ENCODE data around the gene CAD.
A peak's percentile ranks its signal among the peaks of the same experiment; 100 is the strongest.
"Not testable (repeated sequence)": the region's sequence is repeated elsewhere in the genome, so short reads cannot be mapped to it uniquely, and the experiment has no call there.

Gene CAD

DNA sequence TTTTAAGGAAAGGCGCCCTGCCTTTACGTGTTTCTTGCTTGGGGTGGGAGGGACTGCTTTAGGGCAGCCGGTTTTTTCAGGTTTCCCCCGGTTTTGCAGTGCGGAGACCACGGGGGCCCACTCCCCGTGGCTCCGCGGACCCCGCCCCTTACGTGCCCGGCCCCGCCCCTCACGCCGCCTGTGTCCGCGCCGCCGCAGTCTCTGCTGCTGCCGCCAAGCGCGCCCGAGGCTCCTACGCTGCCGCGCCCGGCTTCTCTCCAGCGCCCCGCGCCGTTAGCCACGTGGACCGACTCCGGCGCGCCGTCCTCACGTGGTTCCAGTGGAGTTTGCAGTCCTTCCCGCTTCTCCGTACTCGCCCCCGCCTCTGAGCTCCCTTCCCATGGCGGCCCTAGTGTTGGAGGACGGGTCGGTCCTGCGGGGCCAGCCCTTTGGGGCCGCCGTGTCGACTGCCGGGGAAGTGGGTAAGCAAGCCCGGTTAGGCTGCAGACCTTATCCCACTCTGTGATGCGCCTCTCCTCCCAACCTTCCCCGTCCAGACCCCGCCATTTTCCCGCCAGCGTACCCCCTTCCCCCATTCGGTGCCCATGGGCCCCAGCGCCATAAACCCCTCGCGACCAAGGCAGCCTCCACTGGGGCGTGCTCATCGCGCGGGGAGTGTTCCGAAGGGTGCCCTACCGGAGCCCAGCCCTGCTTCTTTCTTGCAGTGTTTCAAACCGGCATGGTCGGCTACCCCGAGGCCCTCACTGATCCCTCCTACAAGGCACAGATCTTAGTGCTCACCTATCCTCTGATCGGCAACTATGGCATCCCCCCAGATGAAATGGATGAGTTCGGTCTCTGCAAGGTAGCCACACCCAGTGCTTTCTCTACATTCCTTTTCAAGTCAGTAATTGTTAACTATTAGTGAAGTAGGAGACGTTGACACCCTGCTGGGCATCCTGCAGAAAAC, at the start of gene CAD:
Gene CAD, plus strand, starts transcription at position 197 of the 949 bp plus-strand sequence. Its CDS starts 183 bp downstream, at position 380.
- peak; percentile 67 for DNase-seq

DNA sequence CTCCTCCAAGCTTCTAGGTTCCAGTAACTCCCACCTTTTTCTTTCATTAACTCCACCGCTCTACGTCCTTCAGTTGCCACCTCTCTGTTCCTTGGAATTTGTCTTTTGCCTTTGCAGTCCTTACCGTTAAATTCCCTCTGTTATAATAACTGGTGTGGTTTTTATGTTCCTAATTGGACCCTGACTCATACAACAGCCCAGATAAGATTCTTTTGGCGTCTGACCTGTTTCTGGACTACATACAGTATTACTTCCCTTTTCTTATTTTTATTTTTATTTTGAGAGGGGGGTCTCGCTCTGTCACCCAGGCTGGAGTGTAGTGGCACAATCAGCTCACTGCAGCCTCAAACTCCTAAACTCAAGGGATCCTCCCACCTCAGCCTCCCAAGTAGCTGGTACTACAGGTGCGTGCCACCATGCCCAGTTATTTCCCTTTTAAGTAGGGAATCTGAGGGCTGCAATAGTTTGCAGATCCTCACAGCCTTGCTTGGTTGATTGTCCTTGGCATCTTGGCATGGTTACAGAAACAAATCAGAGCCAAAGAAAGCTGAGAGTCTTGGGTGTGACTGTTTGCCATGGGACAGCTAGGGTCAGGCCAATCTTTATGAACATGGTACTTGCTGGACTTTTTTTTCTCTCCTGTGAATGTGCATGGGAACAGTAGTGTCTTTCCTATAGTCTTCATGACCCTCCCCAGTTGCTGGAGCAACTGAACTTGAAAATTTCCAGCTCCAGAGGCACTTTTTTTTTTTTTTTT, 46.4 kb upstream of the CAD start:
- no peak for DNase-seq

DNA sequence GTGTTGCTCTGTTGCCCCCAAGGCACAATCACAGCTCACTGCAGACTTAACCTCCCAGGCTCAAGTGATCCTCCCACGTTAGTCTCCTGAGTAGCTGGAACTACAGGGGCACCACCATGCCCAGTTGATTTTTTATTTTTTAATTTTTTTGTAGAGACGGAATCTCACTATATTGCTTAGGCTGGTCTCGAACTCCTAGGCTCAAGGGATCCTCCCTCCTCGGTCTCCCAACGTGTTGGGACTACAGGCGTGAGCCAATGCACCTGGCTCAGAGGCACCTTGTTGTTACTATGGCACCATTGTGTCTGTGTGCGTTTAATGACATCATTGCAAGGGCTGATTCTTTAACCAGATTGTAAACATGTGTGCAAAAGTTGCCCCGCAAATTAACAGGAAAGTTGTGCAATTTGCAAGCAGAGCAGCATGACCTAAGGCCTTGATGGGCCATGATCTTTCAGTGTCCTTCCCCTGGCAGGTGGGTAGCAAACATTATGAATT, 45.8 kb upstream of the CAD start:
- peak; percentile 11 for DNase-seq

DNA sequence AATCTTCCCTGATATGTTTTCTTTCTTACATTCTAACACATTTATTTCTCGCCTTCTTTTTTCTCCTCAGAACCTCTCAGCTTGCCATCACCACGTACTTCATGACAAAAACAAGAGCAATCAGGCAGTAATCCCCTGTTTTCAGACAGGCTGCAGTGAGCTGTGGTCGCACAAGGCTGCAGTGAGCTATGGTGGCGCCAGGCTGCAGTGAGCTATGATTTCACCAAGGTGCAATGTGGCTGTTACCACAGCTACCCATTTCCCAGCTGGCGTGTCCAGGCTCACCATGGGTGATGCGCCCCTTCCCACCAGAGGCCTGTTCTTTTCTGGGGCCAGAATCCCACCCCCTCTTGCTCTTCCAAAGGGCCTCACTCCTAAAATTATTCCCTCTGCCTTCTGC, 42.5 kb upstream of the CAD start:
- no peak for DNase-seq

DNA sequence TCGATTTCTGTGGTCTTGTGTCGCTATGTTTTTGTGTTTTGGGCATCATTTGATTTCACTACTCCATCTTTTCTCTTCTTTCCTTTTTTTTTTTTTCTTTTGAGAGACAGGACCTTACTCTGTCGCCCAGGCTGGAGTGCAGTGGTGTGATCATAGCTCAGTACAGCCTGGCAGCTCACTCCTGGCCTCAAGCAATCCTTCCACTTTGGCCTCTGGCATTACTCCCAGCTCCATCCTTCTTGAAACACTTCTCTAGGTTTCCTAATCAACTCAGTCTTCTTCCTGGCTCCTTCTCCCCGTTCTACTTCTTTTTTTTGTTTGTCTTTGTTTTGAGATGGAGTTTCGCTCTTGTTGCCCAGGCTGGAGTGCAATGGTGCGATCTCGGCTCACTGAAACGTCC, 41.8 kb upstream of the CAD start:
- no peak for DNase-seq

DNA sequence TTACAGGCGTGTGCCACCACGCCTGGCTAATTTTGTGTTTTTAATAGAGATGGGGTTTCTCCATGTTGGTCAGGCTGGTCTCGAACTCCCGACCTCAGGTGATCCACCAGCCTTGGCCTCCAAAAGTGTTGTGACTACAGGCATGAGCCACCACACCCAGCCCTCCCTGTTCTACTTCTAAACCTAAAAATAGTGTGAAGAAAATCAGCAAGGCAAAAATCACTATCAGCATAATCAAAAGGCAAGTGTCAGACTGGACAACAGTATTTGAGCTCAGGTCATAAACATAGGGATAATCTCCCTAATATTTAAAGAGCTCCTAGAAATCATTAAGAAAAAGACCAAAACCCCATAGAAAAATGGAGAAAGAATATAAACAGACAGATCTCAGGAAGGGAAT, 41.4 kb upstream of the CAD start:
- not testable (repeated sequence) for DNase-seq

DNA sequence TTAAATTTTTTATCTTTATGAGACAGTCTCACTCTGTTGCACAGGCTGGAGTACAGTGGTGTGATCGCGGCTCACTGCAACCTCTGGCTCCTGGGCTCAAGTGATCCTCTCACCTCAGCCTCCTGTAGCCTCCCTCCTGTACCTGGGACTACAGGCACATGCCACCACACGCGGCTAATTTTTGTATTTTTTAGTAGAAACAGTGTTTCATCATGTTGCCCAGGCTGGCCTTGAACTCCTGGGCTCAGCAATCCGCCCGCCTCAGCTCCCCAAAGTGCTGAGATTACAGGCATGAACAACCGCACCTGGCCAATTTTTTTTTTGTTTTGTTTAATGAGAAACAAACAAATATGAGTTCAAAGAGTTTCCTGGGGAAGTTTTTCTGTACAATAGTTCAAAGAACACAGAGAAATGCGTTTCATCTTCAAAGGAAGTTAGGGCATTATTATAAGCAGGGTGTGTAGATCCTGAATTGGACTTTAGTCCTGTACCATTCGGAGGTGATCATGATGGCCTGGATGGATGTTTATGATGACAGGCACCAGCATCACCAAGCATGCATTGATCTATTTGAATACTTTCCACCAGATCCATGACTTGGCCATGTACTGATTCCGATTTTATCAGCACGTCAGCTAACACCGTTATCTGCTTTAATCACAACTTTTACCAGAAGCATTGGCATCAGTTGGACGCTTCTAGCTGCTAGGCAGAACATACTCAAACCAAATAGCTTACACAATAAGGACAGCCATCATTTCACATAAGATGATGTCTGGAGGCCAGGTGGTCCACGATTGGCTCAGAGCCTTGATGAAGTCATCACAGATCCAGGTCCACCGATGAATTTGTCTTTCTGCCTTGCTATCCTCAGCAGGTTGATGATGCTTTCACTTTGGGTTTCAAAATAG, 39.5 kb upstream of the CAD start:
- DNase-seq = no peak

DNA sequence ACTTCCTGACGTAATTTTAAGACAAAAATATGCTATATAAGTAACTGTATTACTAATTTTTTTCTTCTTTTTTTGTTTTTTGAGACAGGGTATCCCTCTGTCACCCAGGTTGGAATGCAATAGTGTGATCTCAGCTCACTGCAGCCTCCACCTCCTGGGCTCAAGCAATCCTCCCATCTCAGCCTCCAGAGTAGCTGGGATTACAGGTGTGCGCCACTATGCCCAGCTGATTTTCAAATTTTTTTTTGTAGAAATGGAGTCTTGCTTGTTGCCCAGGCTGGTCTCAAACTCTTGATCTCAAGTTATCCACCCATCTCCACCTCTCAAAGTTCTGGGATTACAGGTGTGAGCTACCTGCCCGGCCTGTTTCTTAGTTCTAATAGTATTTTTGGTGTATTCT, 38.7 kb upstream of the CAD start:
- DNase-seq = no peak

DNA sequence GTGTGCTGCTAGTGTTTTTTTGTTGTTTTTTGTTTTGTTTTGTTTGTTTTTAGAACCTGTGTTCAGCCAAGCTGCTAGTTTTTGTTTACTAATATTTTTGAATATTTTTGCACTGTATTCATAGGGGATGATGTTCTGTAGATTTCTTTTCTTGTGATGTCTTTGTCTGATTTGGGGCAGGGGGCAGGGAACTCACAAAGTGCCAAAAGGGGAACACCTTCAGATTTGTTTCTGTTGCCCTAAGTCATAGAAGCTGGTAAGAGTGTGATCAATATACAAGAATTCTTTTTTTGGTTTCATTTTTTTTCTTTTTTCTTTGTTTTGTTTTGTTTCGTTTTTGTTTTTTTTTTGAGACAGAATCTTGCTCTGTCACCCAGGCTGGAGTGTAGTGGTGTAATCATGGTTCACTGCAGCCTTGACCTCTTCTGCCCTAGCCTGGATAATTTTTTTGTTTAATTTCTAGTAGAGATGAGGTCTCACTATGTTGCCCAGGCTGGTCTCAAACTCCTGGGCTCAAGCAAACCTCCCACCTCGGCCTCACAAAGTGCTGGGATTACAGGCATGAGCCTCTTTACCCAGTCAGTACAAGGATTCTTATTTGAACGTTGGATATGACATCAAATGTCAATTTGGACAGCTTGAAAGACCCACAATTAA, 37.7 kb upstream of the CAD start:
- DNase-seq = no peak

DNA sequence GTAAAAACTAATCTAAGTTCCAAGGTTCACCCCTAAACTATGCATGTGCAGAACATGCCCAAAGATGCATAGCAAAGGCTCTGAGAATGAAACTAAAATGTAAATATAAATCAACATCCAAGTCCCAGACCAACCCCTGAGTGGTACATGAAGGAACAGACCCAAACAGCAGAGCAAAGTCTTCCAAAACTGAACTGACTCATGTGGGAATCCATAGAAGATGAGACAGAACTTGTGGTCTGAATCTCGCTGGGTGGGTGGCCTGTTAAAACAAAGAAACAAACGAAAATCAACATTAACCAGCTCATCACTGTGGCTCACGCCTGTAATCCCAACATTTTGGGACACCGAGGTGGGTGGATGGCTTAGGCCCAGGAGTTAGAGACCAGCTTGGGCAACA, 34.8 kb upstream of the CAD start:
- DNase-seq = no peak

DNA sequence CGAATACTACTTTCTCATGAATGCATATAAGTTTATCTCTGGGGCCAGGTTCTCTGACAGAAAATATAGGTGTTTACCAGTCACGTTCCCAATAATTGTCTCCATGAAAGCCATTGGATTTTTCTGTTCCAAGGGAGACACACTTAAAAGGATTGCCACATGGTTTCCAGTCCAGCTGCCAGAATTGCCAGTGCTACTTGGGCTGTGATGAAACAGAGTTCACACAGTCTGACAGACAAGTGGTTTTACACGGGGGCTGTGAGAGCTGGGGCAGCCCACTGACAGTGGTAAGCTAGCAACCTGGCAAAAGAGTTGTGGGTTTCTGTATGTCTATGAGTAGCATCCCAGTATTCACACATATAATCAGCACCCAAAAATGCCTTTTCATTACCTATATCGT, 33.1 kb upstream of the CAD start:
- no peak for DNase-seq

DNA sequence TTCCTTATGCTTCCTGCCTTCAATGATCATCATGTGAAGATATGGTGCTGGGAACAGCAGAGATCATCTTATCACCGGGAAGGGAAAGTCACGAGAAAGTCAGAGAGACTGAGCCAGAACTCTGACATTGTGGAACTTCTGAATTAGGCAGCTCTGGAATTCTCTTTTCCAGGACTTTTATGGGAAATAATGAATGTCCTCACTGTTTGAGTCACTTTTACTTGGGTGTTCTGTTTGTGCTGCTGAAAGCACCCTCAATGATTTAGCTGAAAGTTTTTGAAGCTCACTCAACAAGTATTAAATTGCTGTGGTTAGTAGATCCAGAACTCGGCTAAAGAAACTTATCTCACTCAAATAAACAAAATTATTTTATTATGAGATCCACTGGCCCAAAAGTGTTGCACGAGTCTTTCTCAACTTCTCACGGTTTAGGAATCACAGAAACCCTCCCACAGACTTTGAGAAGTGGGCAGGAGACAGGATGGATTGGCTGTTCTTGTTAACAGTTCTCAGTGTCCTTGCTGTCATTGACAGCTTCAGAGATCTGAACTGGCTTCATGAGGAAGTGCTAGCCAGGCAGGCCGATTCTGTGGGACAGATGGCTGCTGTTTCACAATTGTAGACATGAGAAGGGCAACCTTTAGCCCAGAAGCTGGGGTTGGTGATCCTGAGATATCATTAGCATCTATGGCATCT, 31.7 kb upstream of the CAD start:
- DNase-seq = no peak

DNA sequence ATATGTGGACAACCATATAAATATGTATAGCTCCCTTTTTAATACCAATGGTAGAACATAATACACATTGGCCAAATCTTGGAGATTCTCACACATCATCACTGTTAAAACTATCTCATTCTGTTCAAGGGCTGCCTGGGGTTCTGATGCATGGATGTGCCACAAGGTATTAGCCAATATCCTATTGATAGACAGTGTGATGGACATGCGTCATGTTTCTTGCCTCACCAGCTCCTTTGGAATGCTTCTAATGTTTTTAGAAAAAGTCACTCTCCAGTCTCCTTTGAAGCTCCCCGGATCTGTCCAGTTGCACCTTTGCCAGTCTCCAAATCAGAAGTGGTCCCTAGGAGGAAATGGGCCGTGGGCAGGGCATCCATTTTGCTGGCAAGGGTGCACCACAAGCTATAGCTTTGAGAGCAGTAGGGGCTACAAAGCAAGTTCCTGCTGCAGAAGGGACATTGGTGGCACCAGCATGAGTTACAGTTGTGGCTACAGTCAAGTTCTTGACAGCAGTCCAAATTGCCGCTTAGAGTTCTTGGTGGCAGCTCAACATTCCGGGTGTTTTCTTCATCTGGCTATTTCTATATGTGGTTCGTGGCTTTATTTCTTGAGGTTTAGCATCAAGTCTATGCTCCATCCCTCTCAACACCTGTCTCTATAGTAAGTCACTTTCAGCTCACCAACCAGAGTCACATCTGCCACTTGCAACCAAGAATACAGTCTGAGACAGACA, 30.4 kb upstream of the CAD start:
- DNase-seq = no peak

DNA sequence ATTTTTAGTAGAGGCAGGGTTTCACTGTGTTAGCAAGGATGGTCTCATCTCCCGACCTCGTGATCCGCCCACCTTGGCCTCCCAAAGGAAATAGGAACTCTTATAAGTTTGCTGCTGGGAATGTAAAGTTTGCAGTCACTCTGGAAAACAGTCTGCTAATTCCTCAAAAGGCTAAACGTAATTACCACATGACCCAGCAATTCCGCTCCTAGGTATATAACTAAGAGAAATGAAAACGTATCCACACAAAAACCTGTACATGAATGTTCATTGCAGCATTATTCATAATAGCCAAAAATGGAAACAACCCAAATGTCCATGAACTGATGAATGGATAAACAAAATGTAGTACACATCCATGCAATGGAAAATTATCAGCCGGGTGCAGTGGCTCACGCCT, 27.2 kb upstream of the CAD start:
- DNase-seq = no peak

DNA sequence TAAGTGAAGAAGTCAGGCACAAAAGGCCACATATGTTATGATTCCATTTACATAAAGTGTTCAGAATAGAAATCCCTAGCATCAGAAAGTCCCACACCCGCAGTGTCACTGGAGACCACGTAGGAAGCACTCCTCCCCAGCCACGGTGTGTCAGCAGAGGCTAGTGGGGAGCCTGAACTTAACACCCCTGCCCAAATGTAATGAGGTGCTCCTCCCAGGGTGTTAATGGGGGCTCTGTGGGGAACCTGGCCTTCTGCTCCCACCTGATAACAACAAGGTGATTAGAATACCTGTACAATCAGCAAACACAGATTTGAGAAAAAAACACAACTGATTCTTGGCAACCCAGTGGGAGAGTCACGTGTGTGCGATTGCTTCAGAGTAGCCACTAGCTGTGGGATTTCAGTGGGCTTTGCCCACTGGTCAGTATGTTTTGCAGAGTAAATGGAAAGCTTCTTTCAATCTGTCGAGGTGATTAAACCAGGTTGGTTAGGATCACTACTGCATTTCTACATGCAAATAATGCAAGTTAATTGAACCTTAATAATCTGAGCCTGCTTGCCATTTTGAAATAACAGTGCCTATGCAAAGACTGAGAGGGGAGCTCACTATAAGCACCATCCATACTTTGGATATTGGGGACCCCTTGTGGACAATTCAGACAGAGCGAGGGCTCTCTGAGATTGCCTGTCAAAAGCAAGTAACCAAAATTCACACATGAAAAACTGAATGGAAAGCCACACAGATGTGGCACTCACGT, 25.9 kb upstream of the CAD start:
- peak; percentile 12 for DNase-seq

DNA sequence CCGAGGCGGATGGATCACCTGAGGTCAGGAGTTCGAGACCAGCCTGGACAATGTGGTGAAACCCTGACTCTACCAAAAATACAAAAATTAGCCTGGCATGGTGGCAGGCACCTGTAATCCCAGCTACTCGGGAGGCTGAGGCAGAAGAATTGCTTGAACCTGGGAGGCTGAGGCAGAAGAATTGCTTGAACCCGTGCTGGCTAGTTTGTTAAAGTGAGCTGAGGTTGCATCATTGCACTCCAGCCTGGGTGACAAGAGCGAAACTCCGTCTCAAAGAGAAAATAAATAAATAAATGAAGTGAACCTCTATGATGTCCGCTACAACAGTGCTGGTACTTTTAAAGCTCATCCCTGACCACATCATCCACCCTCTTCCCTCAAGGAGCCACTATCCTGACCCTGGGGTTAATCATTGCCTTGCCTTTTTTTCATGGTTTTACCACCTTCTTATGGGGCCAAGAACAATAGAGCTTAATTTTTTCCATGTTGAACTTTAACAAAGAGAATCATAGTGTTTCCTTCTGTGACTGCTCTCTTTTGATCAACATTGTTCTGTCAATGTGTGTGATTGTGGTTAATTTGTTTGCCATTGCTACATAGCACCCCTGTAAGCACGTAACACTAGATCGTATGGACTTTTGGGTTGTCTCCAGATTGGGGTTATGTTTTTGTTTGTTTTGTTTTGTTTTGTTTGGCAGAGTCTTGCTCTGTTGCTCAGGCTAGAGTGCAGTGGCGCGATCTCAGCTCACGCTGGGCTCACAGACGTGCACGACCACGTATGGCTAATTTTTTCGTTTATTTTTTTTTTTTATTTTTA, 22.4 kb upstream of the CAD start:
- peak; percentile 19 for DNase-seq

DNA sequence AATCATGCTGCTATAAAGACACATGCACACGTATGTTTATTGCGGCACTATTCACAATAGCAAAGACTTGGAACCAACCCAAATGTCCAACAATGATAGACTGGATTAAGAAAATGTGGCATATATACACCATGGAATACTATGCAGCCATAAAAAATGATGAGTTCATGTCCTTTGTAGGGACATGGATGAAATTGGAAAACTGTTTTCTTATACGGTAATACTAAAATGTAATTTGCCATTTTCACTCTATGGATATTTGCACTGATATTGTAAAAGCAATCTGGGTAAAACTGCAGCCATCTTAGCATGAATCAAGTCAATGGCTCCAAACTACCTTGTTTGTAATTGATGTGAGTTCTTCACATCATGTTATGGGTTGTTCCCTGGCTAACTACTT, 21.4 kb upstream of the CAD start:
- DNase-seq = not testable (repeated sequence)

DNA sequence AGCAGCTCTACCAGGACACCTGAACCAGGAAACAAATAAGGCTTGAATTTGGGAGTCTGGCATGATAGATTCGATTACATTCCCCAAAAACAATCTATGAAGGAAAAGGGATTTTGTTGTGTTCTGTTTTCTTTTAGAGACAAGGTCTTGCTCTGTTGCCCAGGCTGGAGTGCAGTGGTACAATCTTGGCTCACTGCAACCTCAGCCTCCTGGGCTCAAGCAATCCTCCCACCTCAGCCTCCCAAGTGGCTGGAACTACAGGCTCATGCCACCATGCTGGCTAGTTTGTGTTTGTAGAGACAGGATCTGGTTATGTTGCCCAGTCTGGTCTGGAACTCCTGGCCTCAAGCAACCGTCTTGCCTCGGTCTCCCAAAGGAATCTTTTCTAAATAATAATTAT, 19.1 kb upstream of the CAD start:
- DNase-seq = not testable (repeated sequence)

DNA sequence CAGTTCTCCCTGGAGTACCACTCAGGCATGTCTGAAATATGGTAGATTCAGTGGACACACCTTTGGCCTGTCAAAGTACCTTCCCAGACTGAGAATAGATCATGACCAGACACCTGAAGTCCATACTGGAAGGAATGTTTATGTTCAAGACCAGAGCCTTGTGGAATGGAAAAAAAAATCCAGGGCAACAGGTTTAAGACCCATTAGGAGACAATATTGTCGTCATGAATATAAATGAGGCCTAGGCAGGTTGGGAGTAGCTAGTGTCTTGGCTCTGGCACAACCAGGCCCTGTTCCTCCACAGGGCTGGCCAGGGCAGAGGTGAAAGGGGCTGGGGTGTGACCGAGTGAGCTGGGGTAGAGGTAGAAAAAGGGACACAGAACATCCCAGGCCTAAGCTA, 18.5 kb upstream of the CAD start:
- no peak for DNase-seq

All from DMS153 (cell line).